ENCODE data around the gene ESRRG.
"Not testable (repeated sequence)": the region's sequence is repeated elsewhere in the genome, so short reads cannot be mapped to it uniquely, and the experiment has no call there.

Gene ESRRG

DNA sequence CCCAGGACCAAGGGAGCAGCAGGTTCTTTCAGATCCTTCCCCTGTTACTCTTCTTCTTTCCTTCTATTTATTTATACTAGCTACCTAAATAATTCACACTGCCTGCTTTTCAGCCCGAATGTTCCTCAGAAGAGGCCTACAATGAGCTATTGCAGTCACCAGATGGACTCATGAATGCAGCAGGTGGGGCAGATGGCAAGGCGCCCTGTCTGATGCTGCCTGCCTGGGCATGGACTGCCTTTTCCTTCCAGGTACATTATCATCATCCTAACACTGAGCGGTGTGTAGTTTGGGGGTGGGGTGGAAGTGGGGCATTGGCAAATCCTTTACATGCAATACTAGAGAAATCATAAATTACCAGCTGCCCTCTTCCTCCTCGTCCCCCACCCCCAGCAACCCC is 17.6 kb downstream of the ESRRG start:
- no peaks in the 10 kb centered on the region for H3K9me3 ChIP-seq (ENCODE audit: insufficient read depth, low read depth, low read length)
- no peaks in the 10 kb centered on the region for H3F3A ChIP-seq (ENCODE audit: low read depth)
- H3K79me2 ChIP-seq (ENCODE audit: insufficient read depth, low read length): no peaks in the 10 kb centered on the region
- no peaks in the 10 kb centered on the region for H3K27me3 ChIP-seq (ENCODE audit: insufficient read depth, low read length, poor library complexity, severe bottlenecking)
- H3K9ac ChIP-seq (ENCODE audit: low read depth, low read length, poor library complexity, severe bottlenecking): no peak overlapping the region
- no peak overlapping the region for H3K4me2 ChIP-seq (ENCODE audit: low read depth, low read length, poor library complexity, severe bottlenecking)
- no peak overlapping the region for H3K4me3 ChIP-seq (ENCODE audit: low read length, poor library complexity, severe bottlenecking)
- no peaks in the 10 kb centered on the region for H3K9me2 ChIP-seq (replicated peaks; ENCODE audit: low read depth, low read length)
- TF ChIP-seq, protein P1, sequence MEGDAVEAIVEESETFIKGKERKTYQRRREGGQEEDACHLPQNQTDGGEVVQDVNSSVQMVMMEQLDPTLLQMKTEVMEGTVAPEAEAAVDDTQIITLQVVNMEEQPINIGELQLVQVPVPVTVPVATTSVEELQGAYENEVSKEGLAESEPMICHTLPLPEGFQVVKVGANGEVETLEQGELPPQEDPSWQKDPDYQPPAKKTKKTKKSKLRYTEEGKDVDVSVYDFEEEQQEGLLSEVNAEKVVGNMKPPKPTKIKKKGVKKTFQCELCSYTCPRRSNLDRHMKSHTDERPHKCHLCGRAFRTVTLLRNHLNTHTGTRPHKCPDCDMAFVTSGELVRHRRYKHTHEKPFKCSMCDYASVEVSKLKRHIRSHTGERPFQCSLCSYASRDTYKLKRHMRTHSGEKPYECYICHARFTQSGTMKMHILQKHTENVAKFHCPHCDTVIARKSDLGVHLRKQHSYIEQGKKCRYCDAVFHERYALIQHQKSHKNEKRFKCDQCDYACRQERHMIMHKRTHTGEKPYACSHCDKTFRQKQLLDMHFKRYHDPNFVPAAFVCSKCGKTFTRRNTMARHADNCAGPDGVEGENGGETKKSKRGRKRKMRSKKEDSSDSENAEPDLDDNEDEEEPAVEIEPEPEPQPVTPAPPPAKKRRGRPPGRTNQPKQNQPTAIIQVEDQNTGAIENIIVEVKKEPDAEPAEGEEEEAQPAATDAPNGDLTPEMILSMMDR (conservative IDR thresholded peaks at IDR 0.05; ENCODE audit: low read length): no peak
- no peak for TF ChIP-seq EZH2phosphoT487 (IDR thresholded peaks at IDR 0.05; ENCODE audit: borderline replicate concordance)
- no peaks in the 10 kb centered on the region for H3K4me1 ChIP-seq (ENCODE audit: insufficient read depth, low read length, poor library complexity, severe bottlenecking)
- no peaks in the 10 kb centered on the region for H3K36me3 ChIP-seq (ENCODE audit: insufficient read depth, low read length)
- no peaks in the 10 kb centered on the region for H4K20me1 ChIP-seq (ENCODE audit: insufficient read depth, low read length, poor library complexity, severe bottlenecking)
- no peak overlapping the region for H2AFZ ChIP-seq (ENCODE audit: low read length)

DNA sequence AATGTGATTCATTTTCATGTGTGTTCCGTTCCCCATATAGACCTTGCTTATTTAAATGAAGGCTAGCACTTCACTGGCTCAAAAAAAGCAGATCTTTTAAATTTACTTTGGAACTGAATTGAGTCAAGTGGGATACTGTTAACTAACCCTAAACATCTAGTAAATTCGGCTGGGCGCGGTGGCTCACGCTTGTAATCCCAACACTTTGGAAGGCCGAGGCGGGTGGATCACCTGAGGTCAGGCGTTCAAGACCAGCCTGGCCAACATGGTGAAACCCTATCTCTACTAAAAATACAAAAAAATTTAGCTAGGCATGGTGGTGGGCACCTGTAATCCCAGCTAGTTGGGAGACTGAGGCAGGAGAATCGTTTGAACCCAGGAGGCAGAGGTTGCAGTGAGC is 19.2 kb downstream of the ESRRG start:
- H3K36me3 ChIP-seq (ENCODE audit: insufficient read depth, low read length); H3F3A ChIP-seq (ENCODE audit: low read depth); H3K9me2 ChIP-seq (replicated peaks; ENCODE audit: low read depth, low read length); H2AFZ ChIP-seq (ENCODE audit: low read length); H4K20me1 ChIP-seq (ENCODE audit: insufficient read depth, low read length, poor library complexity, severe bottlenecking); H3K4me1 ChIP-seq (ENCODE audit: insufficient read depth, low read length, poor library complexity, severe bottlenecking); H3K79me2 ChIP-seq (ENCODE audit: insufficient read depth, low read length); H3K4me3 ChIP-seq (ENCODE audit: low read length, poor library complexity, severe bottlenecking); H3K4me2 ChIP-seq (ENCODE audit: low read depth, low read length, poor library complexity, severe bottlenecking); H3K27me3 ChIP-seq (ENCODE audit: insufficient read depth, low read length, poor library complexity, severe bottlenecking); H3K9ac ChIP-seq (ENCODE audit: low read depth, low read length, poor library complexity, severe bottlenecking); H3K9me3 ChIP-seq (ENCODE audit: insufficient read depth, low read depth, low read length): not testable (repeated sequence)

DNA sequence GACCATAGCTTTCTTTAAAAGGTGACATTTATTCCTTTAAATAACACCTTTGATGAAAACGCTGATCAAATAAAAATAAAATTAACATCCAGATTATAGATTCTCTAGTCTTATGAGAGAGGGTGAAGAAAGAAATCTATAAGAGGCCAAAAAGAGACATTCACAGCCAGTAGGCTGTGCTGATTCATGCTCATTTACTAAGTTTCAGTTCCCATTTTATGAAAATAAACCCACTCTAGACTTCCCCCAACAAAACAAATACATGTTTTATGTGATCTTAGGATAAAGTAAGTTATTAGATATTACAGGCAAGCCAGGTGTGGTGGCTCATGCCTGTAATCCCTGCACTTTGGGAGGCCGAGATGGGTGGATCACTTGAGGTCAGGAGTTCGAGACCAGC is 21.1 kb downstream of the ESRRG start:
- H3K4me3 ChIP-seq (ENCODE audit: low read length, poor library complexity, severe bottlenecking): no peak overlapping the region
- H3K36me3 ChIP-seq (ENCODE audit: insufficient read depth, low read length): no peaks in the 10 kb centered on the region
- H3K4me2 ChIP-seq (ENCODE audit: low read depth, low read length, poor library complexity, severe bottlenecking): no peak overlapping the region
- H3K4me1 ChIP-seq (ENCODE audit: insufficient read depth, low read length, poor library complexity, severe bottlenecking): no peaks in the 10 kb centered on the region
- no peak overlapping the region for H3K9ac ChIP-seq (ENCODE audit: low read depth, low read length, poor library complexity, severe bottlenecking)
- H3K79me2 ChIP-seq (ENCODE audit: insufficient read depth, low read length): no peaks in the 10 kb centered on the region
- H3K9me2 ChIP-seq (replicated peaks; ENCODE audit: low read depth, low read length): no peaks in the 10 kb centered on the region
- no peaks in the 10 kb centered on the region for H4K20me1 ChIP-seq (ENCODE audit: insufficient read depth, low read length, poor library complexity, severe bottlenecking)
- H3K27me3 ChIP-seq (ENCODE audit: insufficient read depth, low read length, poor library complexity, severe bottlenecking): no peaks in the 10 kb centered on the region
- TF ChIP-seq EZH2phosphoT487 (IDR thresholded peaks at IDR 0.05; ENCODE audit: borderline replicate concordance): no peak
- TF ChIP-seq, protein P1 (conservative IDR thresholded peaks at IDR 0.05; ENCODE audit: low read length): no peak
- no peak overlapping the region for H2AFZ ChIP-seq (ENCODE audit: low read length)
- no peaks in the 10 kb centered on the region for H3F3A ChIP-seq (ENCODE audit: low read depth)
- H3K9me3 ChIP-seq (ENCODE audit: insufficient read depth, low read depth, low read length): no peaks in the 10 kb centered on the region

DNA sequence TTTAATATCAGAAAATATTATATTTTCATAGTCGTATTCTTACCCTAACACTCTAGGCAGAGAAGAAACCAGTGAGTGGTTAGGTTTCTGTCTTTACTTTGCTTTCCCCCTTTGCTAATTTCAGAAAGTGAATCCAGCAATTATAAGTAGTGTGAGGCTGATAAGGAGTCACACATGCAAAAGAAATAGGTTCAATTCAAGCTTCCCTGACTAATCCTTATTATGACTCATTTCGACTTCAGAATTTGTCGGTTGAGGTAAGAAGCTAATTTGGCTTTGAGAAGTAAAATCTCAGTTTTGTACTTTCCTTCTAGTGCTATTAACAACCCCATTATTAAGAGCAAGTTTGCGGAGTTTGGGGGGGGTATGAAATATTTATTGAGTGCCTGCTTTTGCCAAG is 22.4 kb downstream of the ESRRG start:
- Histone ChIP-seq H3K27me3 (ENCODE audit: insufficient read depth, low read length, poor library complexity, severe bottlenecking) (no peaks in the 10 kb centered on the region), H3K9me2 (replicated peaks; ENCODE audit: low read depth, low read length) (no peaks in the 10 kb centered on the region), H3K4me3 (ENCODE audit: low read length, poor library complexity, severe bottlenecking) (no peak overlapping the region), H2AFZ (ENCODE audit: low read length) (no peak overlapping the region), H3F3A (ENCODE audit: low read depth) (no peaks in the 10 kb centered on the region), H3K36me3 (ENCODE audit: insufficient read depth, low read length) (no peaks in the 10 kb centered on the region), H3K79me2 (ENCODE audit: insufficient read depth, low read length) (no peaks in the 10 kb centered on the region), H4K20me1 (ENCODE audit: insufficient read depth, low read length, poor library complexity, severe bottlenecking) (no peaks in the 10 kb centered on the region), H3K4me2 (ENCODE audit: low read depth, low read length, poor library complexity, severe bottlenecking) (no peak overlapping the region), H3K9me3 (ENCODE audit: insufficient read depth, low read depth, low read length) (no peaks in the 10 kb centered on the region), H3K9ac (ENCODE audit: low read depth, low read length, poor library complexity, severe bottlenecking) (no peak overlapping the region), H3K4me1 (ENCODE audit: insufficient read depth, low read length, poor library complexity, severe bottlenecking) (no peaks in the 10 kb centered on the region)
- TF ChIP-seq, protein P1 (conservative IDR thresholded peaks at IDR 0.05; ENCODE audit: low read length): no peak
- no peak for TF ChIP-seq EZH2phosphoT487 (IDR thresholded peaks at IDR 0.05; ENCODE audit: borderline replicate concordance)

Data from Loucy (cell line).